H1 (cell line): ENCODE results near the gene CYP39A1. TPM values are rescaled to one million over a fixed set of nuclear protein-coding genes. Genes with fewer than 3 reads are reported as not detected.

ENCODE experiments used
- CTCF ChIA-PET: fragments of 300-600 bp; sonication (Branson Sonifier 250); formaldehyde crosslinking; loops from one replicate; lab custom pipeline; 2021; ENCODE audit not compliant: partially characterized antibody; lab: Charles Lee
- POLR2A ChIA-PET: fragments of 300-600 bp; sonication (Branson Sonifier 250); formaldehyde crosslinking; loops from one replicate; lab custom pipeline; 2021; ENCODE audit warnings: inconsistent platforms; ENCODE audit not compliant: partially characterized antibody; lab: Charles Lee
- DNase-seq, 2 experiments: peaks; one replicate each; pipeline versions ENCODE4 v3.0.0 to v3.0.0-alpha.2; 2010 to 2022; ENCODE audit warnings: low spot score in 2 of 2, low read depth in 1 of 2, mixed read lengths in 1 of 2
- FAIRE-seq: peaks from 2 replicates; lab custom pipeline; 2011; peaks lifted over from hg19 to GRCh38; lab: Jason Lieb, UNC
- H2AFZ ChIP-seq: 2 replicates; pipeline ENCODE4 v1.8.1; 2012; ENCODE audit warnings: low read length, inconsistent platforms
- H2AK5ac ChIP-seq: 2 replicates; pipeline ENCODE4 v1.6.1; 2013; ENCODE audit warnings: low read depth, low read length
- H2BK120ac ChIP-seq: replicated peaks from 2 replicates; pipeline ENCODE3; 2013; ENCODE audit warnings: low read depth, low read length, inconsistent platforms
- H2BK12ac ChIP-seq: 2 replicates; pipeline ENCODE4 v1.6.1; 2013; ENCODE audit warnings: low read depth, low read length
- H2BK15ac ChIP-seq: 2 replicates; pipeline ENCODE4 v1.6.1; 2013; ENCODE audit warnings: low read length
- H2BK20ac ChIP-seq: 2 replicates; pipeline ENCODE4 v1.6.1; 2013; ENCODE audit warnings: low read length
- H2BK5ac ChIP-seq: 2 replicates; pipeline ENCODE4 v1.6.1; 2013; ENCODE audit warnings: low read depth, low read length
- H3K14ac ChIP-seq: 2 replicates; pipeline ENCODE4 v1.6.1; 2013; ENCODE audit warnings: inconsistent platforms; ENCODE audit not compliant: insufficient read length
- H3K18ac ChIP-seq: 2 replicates; pipeline ENCODE4 v1.6.1; 2013; ENCODE audit warnings: low read length; ENCODE audit errors: extremely low read depth
- H3K23ac ChIP-seq: 2 replicates; pipeline ENCODE4 v1.6.1; 2013; ENCODE audit warnings: inconsistent platforms; ENCODE audit not compliant: insufficient read length
- H3K23me2 ChIP-seq: 2 replicates; pipeline ENCODE4 v1.6.1; 2013; ENCODE audit warnings: low read depth, low read length
- H3K27ac ChIP-seq: 2 replicates; pipeline ENCODE4 v1.6.1; 2011; ENCODE audit warnings: low read depth, low read length, inconsistent platforms
- H3K27me3 ChIP-seq, 4 experiments: replicated peaks in 1 of 4; 1 replicate in 1 of 4; 2 replicates in 3 of 4; pipeline versions ENCODE4 v1.6.1 to v1.8.1; 2011 to 2013; ENCODE audit warnings: low read length in 3 of 4, mild to moderate bottlenecking in 3 of 4, inconsistent platforms in 2 of 4, mixed read lengths in 2 of 4, moderate library complexity in 1 of 4; ENCODE audit not compliant: control insufficient read depth in 3 of 4, insufficient read depth in 3 of 4; ENCODE audit errors: extremely low read depth in 1 of 4
- H3K36me3 ChIP-seq, 4 experiments: 2 replicates each; pipeline versions ENCODE4 v1.6.1 to v1.8.1; 2011 to 2013; ENCODE audit warnings: mild to moderate bottlenecking in 4 of 4, low read length in 3 of 4, moderate library complexity in 2 of 4, control low read depth in 1 of 4, inconsistent platforms in 1 of 4; ENCODE audit not compliant: insufficient read depth in 4 of 4, control insufficient read depth in 2 of 4
- H3K4ac ChIP-seq: replicated peaks from 2 replicates; pipeline ENCODE3; 2013; ENCODE audit warnings: low read length, low read depth, mixed read lengths, inconsistent platforms; ENCODE audit not compliant: insufficient read length
- H3K4me1 ChIP-seq, 4 experiments: replicated peaks in 1 of 4; 1 replicate in 1 of 4; 2 replicates in 3 of 4; pipeline versions ENCODE4 v1.6.1 to v1.8.1; 2011 to 2013; ENCODE audit warnings: low read length in 3 of 4, inconsistent platforms in 2 of 4, mixed read lengths in 1 of 4; ENCODE audit not compliant: insufficient read depth in 4 of 4, control insufficient read depth in 3 of 4
- H3K4me2 ChIP-seq, 2 experiments: 2 replicates each; pipeline versions ENCODE4 v1.6.1 to v1.8.1; 2011 to 2013; ENCODE audit warnings: low read depth in 2 of 2, low read length in 2 of 2, control low read depth in 1 of 2, inconsistent platforms in 1 of 2, mild to moderate bottlenecking in 1 of 2; ENCODE audit not compliant: insufficient read depth in 1 of 2
- H3K4me3 ChIP-seq, 4 experiments: fragments of 200-600, 300-600 bp in 1 of 4; sonication (generic), shearing (Covaris generic), sonication (Bioruptor Twin) in 1 of 4; 2 replicates each; pipeline versions ENCODE4 v1.5.1 to v1.8.1; 2011 to 2016; ENCODE audit warnings: low read length in 4 of 4, low read depth in 3 of 4, control low read depth in 2 of 4, inconsistent platforms in 2 of 4, mild to moderate bottlenecking in 2 of 4, mixed read lengths in 1 of 4, moderate library complexity in 1 of 4; ENCODE audit not compliant: insufficient read depth in 2 of 4; ENCODE audit errors: extremely low read depth in 1 of 4
- H3K56ac ChIP-seq: replicated peaks from 2 replicates; pipeline ENCODE3; 2013; ENCODE audit warnings: low read depth, mild to moderate bottlenecking, mixed read lengths, low read length, inconsistent platforms; ENCODE audit not compliant: insufficient read length
- H3K79me1 ChIP-seq: 2 replicates; pipeline ENCODE4 v1.6.1; 2013; ENCODE audit warnings: low read depth, low read length, control low read depth
- H3K79me2 ChIP-seq, 2 experiments: 2 replicates each; pipeline versions ENCODE4 v1.6.1 to v1.8.1; 2012 to 2013; ENCODE audit warnings: low read length in 2 of 2, mild to moderate bottlenecking in 2 of 2, inconsistent platforms in 1 of 2; ENCODE audit not compliant: insufficient read depth in 2 of 2, control insufficient read depth in 1 of 2
- H3K9ac ChIP-seq, 4 experiments: replicated peaks in 1 of 4; 1 replicate in 1 of 4; 2 replicates in 3 of 4; pipeline versions ENCODE4 v1.6.1 to v1.8.1; 2011 to 2013; ENCODE audit warnings: low read depth in 3 of 4, low read length in 3 of 4, control low read depth in 2 of 4, mild to moderate bottlenecking in 2 of 4, moderate library complexity in 2 of 4, inconsistent platforms in 1 of 4; ENCODE audit errors: extremely low read depth in 1 of 4
- H3K9me3 ChIP-seq, 2 experiments: 2 replicates each; pipeline versions ENCODE4 v1.6.1 to v1.8.1; 2012 to 2013; ENCODE audit warnings: mild to moderate bottlenecking in 2 of 2, moderate library complexity in 2 of 2, control low read depth in 1 of 2, inconsistent platforms in 1 of 2, low read depth in 1 of 2, low read length in 1 of 2, mixed read lengths in 1 of 2; ENCODE audit not compliant: insufficient read depth in 2 of 2
- H4K20me1 ChIP-seq, 2 experiments: replicated peaks in 1 of 2; 2 replicates each; pipeline versions ENCODE3 to v1.8.1; 2011 to 2013; ENCODE audit warnings: inconsistent platforms in 2 of 2, low read length in 2 of 2, mild to moderate bottlenecking in 1 of 2; ENCODE audit not compliant: insufficient read depth in 2 of 2, control insufficient read depth in 1 of 2
- H4K5ac ChIP-seq: 2 replicates; pipeline ENCODE4 v1.6.1; 2013; ENCODE audit warnings: low read length, low read depth, mixed read lengths, inconsistent platforms; ENCODE audit not compliant: insufficient read length
- H4K8ac ChIP-seq: 2 replicates; pipeline ENCODE4 v1.8.0; 2013; ENCODE audit warnings: mild to moderate bottlenecking, moderate library complexity, low read length, inconsistent platforms; ENCODE audit not compliant: insufficient read depth; ENCODE audit errors: extremely low read depth
- H4K91ac ChIP-seq: replicated peaks from 2 replicates; pipeline ENCODE3; 2013; ENCODE audit warnings: low read length, mixed read lengths, inconsistent platforms; ENCODE audit not compliant: insufficient read length
- CHD1 ChIP-seq: IDR thresholded peaks from 2 replicates; pipeline ENCODE4 v1.6.1; 2012; ENCODE audit warnings: low read depth, low read length, improper control_type of control experiment
- EP300 ChIP-seq, 2 experiments: IDR thresholded peaks; 1 replicate in 1 of 2; 2 replicates in 1 of 2; pipeline ENCODE4 v1.6.1; 2011 to 2012; ENCODE audit warnings: low read depth in 2 of 2, low read length in 2 of 2, mild to moderate bottlenecking in 2 of 2, borderline replicate concordance in 1 of 2, inconsistent platforms in 1 of 2, moderate library complexity in 1 of 2
- MAFK ChIP-seq: IDR thresholded peaks from 2 replicates; pipeline ENCODE4 v1.6.1; 2012; ENCODE audit warnings: low read depth, mild to moderate bottlenecking, improper control_type of control experiment, low read length
- RFX5 ChIP-seq: IDR thresholded peaks from 2 replicates; pipeline ENCODE4 v1.6.1; 2011; ENCODE audit warnings: low read depth, low read length, improper control_type of control experiment, borderline replicate concordance
- RNF2 ChIP-seq: fragments of 200-900, 300-1000 bp; sonication (generic); IDR thresholded peaks from 2 replicates; pipeline ENCODE4 v1.7.1; 2016; ENCODE audit warnings: borderline replicate concordance, low read depth, mild to moderate bottlenecking, antibody characterized with exemption, low read length; ENCODE audit not compliant: poor library complexity, severe bottlenecking; ENCODE audit errors: missing control alignments
- SIRT6 ChIP-seq: IDR thresholded peaks from one replicate; pipeline ENCODE4 v1.7.1; 2012; ENCODE audit warnings: low read length, inconsistent platforms
- SP4 ChIP-seq: IDR thresholded peaks from 2 replicates; pipeline ENCODE4 v1.6.1; 2012; ENCODE audit warnings: low read length, inconsistent platforms
- SRF ChIP-seq: IDR thresholded peaks from 2 replicates; pipeline ENCODE4 v1.6.1; 2011; ENCODE audit warnings: mild to moderate bottlenecking, low read depth, low read length, moderate library complexity
- SUZ12 ChIP-seq: fragments of 200-600 bp; sonication (generic); IDR thresholded peaks from 2 replicates; pipeline ENCODE4 v1.6.1; 2012; ENCODE audit warnings: mild to moderate bottlenecking, inconsistent platforms, low read length, moderate library complexity, mixed read lengths
- TAF7 ChIP-seq: optimal IDR thresholded peaks from 2 replicates; pipeline ENCODE3; 2011; ENCODE audit warnings: low read depth, mild to moderate bottlenecking, inconsistent platforms, low read length, moderate library complexity, borderline replicate concordance
- USF2 ChIP-seq: IDR thresholded peaks from 2 replicates; pipeline ENCODE4 v1.6.1; 2011; ENCODE audit warnings: low read length, improper control_type of control experiment
- ZNF274 ChIP-seq: IDR thresholded peaks from 2 replicates; pipeline ENCODE4 v1.7.0; 2012; ENCODE audit warnings: low read length, borderline replicate concordance; ENCODE audit errors: extremely low read depth
- WGBS, 2 experiments: shearing (Covaris generic) in 1 of 2; methylation state at CpG; one replicate each; pipeline versions ENCODE4 v1.1.6 to v1.1.7; 2013 to 2015; ENCODE audit warnings: low lambda C conversion rate in 2 of 2, mixed read lengths in 2 of 2, inconsistent platforms in 1 of 2, low coverage in 1 of 2, missing lambda C conversion rate in 1 of 2; ENCODE audit not compliant: insufficient replicate concordance in 2 of 2, insufficient coverage in 1 of 2, insufficient read length in 1 of 2; ENCODE audit errors: extremely low coverage in 1 of 2, missing lambda C conversion rate in 1 of 2; 5-methylcytosine and 5-hydroxymethylcytosine counted together
- polyA plus RNA-seq, 7 experiments: library from polyadenylated mRNA; depleted of rRNA in 3 of 7; stranded (reverse) in 5 of 7; unstranded in 2 of 7; fragments of >200 nt in 5 of 7; fragments of 200-250 nt in 2 of 7; gene quantifications; 1 replicate in 5 of 7; 2 replicates in 1 of 7; 4 replicates in 1 of 7; pipeline versions ENCODE4 v1.2.1 to v1.2.3, GENCODE V29; 2011 to 2013; ENCODE audit warnings: missing spikeins in 2 of 7, mixed read lengths in 2 of 7
- total RNA-seq: library from RNA; stranded (reverse); fragmentation: NEBNext Ultra II Directional; extraction: Animal tissue kit (Norgen Biotek cat#: 25700); gene quantifications from 2 replicates; pipeline ENCODE4 v1.2.1, GENCODE V29; 2021

CYP39A1 gene
- total and polyA plus RNA-seq, 2 of the 8 experiments (the other 6 are each of a cell fraction or from before 2014, with no cell fraction given): 0.71 to 2.4 TPM

GRCh38 chr6:46648869-46649492 lies 3.6 kb downstream of the CYP39A1 start:
- Histone ChIP-seq H2AK5ac (no peak overlapping the region), H3K23ac (no peak overlapping the region), H4K8ac (no peak overlapping the region), H3K9ac (no peak overlapping the region), H2BK20ac (no peak overlapping the region), H2AFZ (no peak overlapping the region), H3K4me3 (no peak overlapping the region), H3K79me1 (no peaks in the 10 kb centered on the region), H3K36me3 (no peaks in the 10 kb centered on the region), H3K18ac (no peak overlapping the region), H3K4me1 (peaks cover 0 to 4% (median 2%) of the 10 kb centered on the region in 4 experiments; a peak in 2 of 7 replicates), H2BK15ac (no peak overlapping the region), H3K27ac (no peak overlapping the region), H2BK5ac (no peak overlapping the region), H3K4ac (no peak overlapping the region), H3K14ac (no peak overlapping the region), H3K79me2 (peaks cover 0 to 3% of the 10 kb centered on the region in 2 experiments; a peak in 1 of 4 replicates), H3K4me2 (no peak overlapping the region), H3K56ac (no peak overlapping the region), H3K27me3 (peaks cover 0 to 5% (median 2%) of the 10 kb centered on the region in 4 experiments; a peak in 3 of 7 replicates), H3K23me2 (peaks cover 6% of the 10 kb centered on the region), H2BK120ac (no peak overlapping the region), H4K20me1 (peaks cover 0 to 2% of the 10 kb centered on the region in 2 experiments), H2BK12ac (no peak overlapping the region), H4K5ac (no peak overlapping the region), H4K91ac (no peak overlapping the region), H3K9me3 (no peaks in the 10 kb centered on the region)
- FAIRE-seq: no peak
- DNase-seq: no peak
- 78% methylated on average over 5 of the region's 5 CpGs; no CpG with 5 or more reads in 1 of the 2 experiments for WGBS, 2 experiments
- ChIA-PET CTCF (interaction anchor here (0.6 kb wide), 1 partner anchor 454 kb away, joined by 4 read pairs; no protein-coding TSS in a partner anchor), POLR2A (no interaction called here)
- no peak for TF ChIP-seq SRF
- TF ChIP-seq SIRT6: no peak
- no peak for TF ChIP-seq TAF7
- no peak for TF ChIP-seq EP300 (IDR thresholded peaks at IDR 0.05; ENCODE audit: borderline replicate concordance in 1 of 2, low read depth in 2 of 2, low read length in 2 of 2)
- TF ChIP-seq MAFK: no peak
- no peak for TF ChIP-seq ZNF274
- no peak for TF ChIP-seq RFX5
- TF ChIP-seq RNF2: no peak
- no peak for TF ChIP-seq CHD1
- TF ChIP-seq SUZ12: no peak
- no peak for TF ChIP-seq SP4
- no peak for TF ChIP-seq USF2
